HEK293 (cell line): ENCODE results near the gene SMARCD1.
A peak's percentile ranks its signal among the peaks of the same experiment; 100 is the strongest.

ENCODE experiments used
- CTCF ChIA-PET: fragments of 350-600 bp; formaldehyde crosslinking; extraction: SDS; loops from one replicate; lab custom pipeline; 2021; ENCODE audit warnings: antibody characterized with exemption; lab: Yijun Ruan, JAX
- POLR2A ChIA-PET: fragments of 300-600 bp; formaldehyde crosslinking; extraction: SDS; loops from one replicate; lab custom pipeline; 2020; ENCODE audit warnings: antibody characterized with exemption, inconsistent platforms; lab: Yijun Ruan, JAX
- H3K27ac ChIP-seq: fragments of 200-500 bp; sonication (Bioruptor generic); 2 replicates; pipeline ENCODE4 v1.5.1; 2014; ENCODE audit warnings: low read depth, low read length, control low read depth, inconsistent platforms; ENCODE audit errors: extremely low read depth
- H3K36me3 ChIP-seq, 2 experiments: fragments of 200-500 bp in 1 of 2; sonication (Bioruptor generic) in 1 of 2; 1 replicate in 1 of 2; 2 replicates in 1 of 2; pipeline ENCODE4 v1.5.1; 2014 to 2017; ENCODE audit warnings: inconsistent platforms in 2 of 2, low read length in 2 of 2; ENCODE audit not compliant: control insufficient read depth in 2 of 2, insufficient read depth in 1 of 2
- H3K4me1 ChIP-seq: fragments of 200-500 bp; sonication (Bioruptor generic); 2 replicates; pipeline ENCODE4 v1.5.1; 2014; ENCODE audit warnings: mild to moderate bottlenecking, low read length, inconsistent platforms; ENCODE audit not compliant: control insufficient read depth, insufficient read depth
- H3K4me3 ChIP-seq: 2 replicates; pipeline ENCODE4 v1.5.1; 2011; ENCODE audit warnings: low read depth, mild to moderate bottlenecking, control low read depth, low read length, moderate library complexity
- H3K9me3 ChIP-seq: fragments of 200-500 bp; sonication (Bioruptor generic); 2 replicates; pipeline ENCODE4 v1.5.1; 2014; ENCODE audit warnings: low read depth, low read length, inconsistent platforms; ENCODE audit not compliant: control insufficient read depth, insufficient read depth
- KLF9 ChIP-seq: fragments of 450-650 bp; formaldehyde crosslinking; IDR thresholded peaks from 2 replicates; pipeline ENCODE4 v1.5.1; 2016; ENCODE audit warnings: missing biosample characterization, missing genetic modification characterization, low read depth
- OSR2 ChIP-seq: fragments of 450-650 bp; formaldehyde crosslinking; IDR thresholded peaks from 2 replicates; pipeline ENCODE4 v1.5.1; 2016; ENCODE audit warnings: missing biosample characterization, missing genetic modification characterization
- PATZ1 ChIP-seq: fragments of 450-650 bp; formaldehyde crosslinking; IDR thresholded peaks from 2 replicates; pipeline ENCODE4 v1.5.1; 2016; ENCODE audit warnings: missing biosample characterization, missing genetic modification characterization
- PRDM1 ChIP-seq: fragments of 450-650 bp; formaldehyde crosslinking; IDR thresholded peaks from 2 replicates; pipeline ENCODE4; 2016; ENCODE audit warnings: missing biosample characterization, missing genetic modification characterization
- PRDM6 ChIP-seq: fragments of 450-650 bp; formaldehyde crosslinking; IDR thresholded peaks from 2 replicates; pipeline ENCODE4 v1.5.1; 2017; ENCODE audit warnings: missing biosample characterization, missing genetic modification characterization
- SCRT1 ChIP-seq: fragments of 450-650 bp; formaldehyde crosslinking; IDR thresholded peaks from 2 replicates; pipeline ENCODE4 v1.5.1; 2016; ENCODE audit warnings: missing biosample characterization, missing genetic modification characterization, borderline replicate concordance
- TSHZ1 ChIP-seq: fragments of 450-650 bp; formaldehyde crosslinking; IDR thresholded peaks from 2 replicates; pipeline ENCODE4 v1.5.1; 2016; ENCODE audit warnings: missing biosample characterization, missing genetic modification characterization, borderline replicate concordance
- YY2 ChIP-seq: fragments of 450-650 bp; formaldehyde crosslinking; IDR thresholded peaks from 2 replicates; pipeline ENCODE4 v1.5.1; 2016; ENCODE audit warnings: missing biosample characterization, missing genetic modification characterization
- ZBTB11 ChIP-seq: fragments of 450-650 bp; formaldehyde crosslinking; conservative IDR thresholded peaks from 2 replicates; pipeline ENCODE4 v1.5.1; 2016; ENCODE audit warnings: low read depth, missing biosample characterization, missing genetic modification characterization
- ZBTB20 ChIP-seq: fragments of 450-650 bp; formaldehyde crosslinking; IDR thresholded peaks from 2 replicates; pipeline ENCODE4 v1.5.1; 2016; ENCODE audit warnings: missing biosample characterization, missing genetic modification characterization
- ZBTB6 ChIP-seq: fragments of 450-650 bp; formaldehyde crosslinking; IDR thresholded peaks from 2 replicates; pipeline ENCODE4 v1.5.1; 2017; ENCODE audit warnings: missing biosample characterization, missing genetic modification characterization
- ZBTB7A ChIP-seq: fragments of 450-650 bp; formaldehyde crosslinking; IDR thresholded peaks from 2 replicates; pipeline ENCODE4 v1.5.1; 2016; ENCODE audit warnings: low read depth, missing biosample characterization, missing genetic modification characterization
- ZNF211 ChIP-seq: fragments of 450-650 bp; formaldehyde crosslinking; IDR thresholded peaks from 2 replicates; pipeline ENCODE4 v1.5.1; 2016; ENCODE audit warnings: low read depth, missing biosample characterization, missing genetic modification characterization
- ZNF223 ChIP-seq: fragments of 450-650 bp; formaldehyde crosslinking; IDR thresholded peaks from 2 replicates; pipeline ENCODE4 v1.5.1; 2016; ENCODE audit warnings: missing biosample characterization, missing genetic modification characterization
- ZNF366 ChIP-seq: fragments of 450-650 bp; formaldehyde crosslinking; conservative IDR thresholded peaks from 2 replicates; pipeline ENCODE4 v1.5.1; 2016; ENCODE audit warnings: missing biosample characterization, missing genetic modification characterization
- ZNF398 ChIP-seq: fragments of 450-650 bp; formaldehyde crosslinking; IDR thresholded peaks from 2 replicates; pipeline ENCODE4 v1.5.1; 2017; ENCODE audit warnings: missing biosample characterization, missing genetic modification characterization
- ZNF664 ChIP-seq: fragments of 450-650 bp; formaldehyde crosslinking; IDR thresholded peaks from 2 replicates; pipeline ENCODE4 v1.5.1; 2016; ENCODE audit warnings: missing biosample characterization, missing genetic modification characterization
- ZNF747 ChIP-seq: fragments of 450-650 bp; formaldehyde crosslinking; IDR thresholded peaks from 2 replicates; pipeline ENCODE4 v1.5.1; 2016; ENCODE audit warnings: missing biosample characterization, missing genetic modification characterization

The SMARCD1 gene

DNA sequence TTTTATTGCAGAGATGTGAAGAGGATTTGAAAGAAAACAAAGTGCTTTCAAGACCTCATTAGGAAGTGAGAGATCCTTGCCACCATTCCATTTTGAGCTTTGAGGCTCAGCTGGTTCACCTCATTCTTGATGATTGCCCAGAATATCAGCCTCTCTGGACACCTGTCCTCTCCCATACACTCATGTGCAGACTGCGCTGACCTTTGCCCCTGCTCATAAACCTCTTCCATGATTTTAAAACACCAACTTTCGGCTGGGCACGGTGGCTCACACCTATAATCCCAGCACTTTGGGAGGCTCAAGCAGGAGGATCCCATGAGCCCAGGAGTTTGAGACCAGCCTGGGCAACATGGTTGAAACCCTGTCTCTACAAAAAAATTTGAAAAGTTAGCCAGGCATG is 35.8 kb downstream of the SMARCD1 start (continued):
- no peak for TF ChIP-seq ZBTB11 (tag by site-specific recombination)
- TF ChIP-seq TSHZ1: no peak
- no peak for TF ChIP-seq ZNF664 (tag by site-specific recombination)
- no peak for TF ChIP-seq PATZ1
- no peak for TF ChIP-seq ZNF211 (tag by site-specific recombination)
- TF ChIP-seq ZNF366 (tag by site-specific recombination): no peak
- no peak for TF ChIP-seq YY2 (tag by site-specific recombination)

DNA sequence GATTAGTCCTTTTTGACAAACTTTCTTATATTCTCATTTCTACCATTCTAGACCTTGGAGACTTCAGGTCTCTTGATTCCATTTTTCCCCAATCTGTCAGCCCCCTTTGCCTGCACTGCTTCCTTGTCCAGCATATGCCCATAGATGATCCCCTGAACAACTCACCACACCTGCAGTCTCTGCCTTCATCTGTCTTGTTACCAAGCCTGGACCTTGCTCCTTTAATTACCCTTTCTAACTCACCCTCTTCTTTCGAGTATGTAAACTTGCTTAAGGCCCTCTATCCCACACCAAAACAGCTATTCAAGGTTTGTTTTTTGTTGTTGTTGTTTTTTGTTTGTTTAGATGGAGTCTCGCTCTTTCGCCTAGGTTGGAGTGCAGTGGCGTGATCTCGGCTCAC is 36.5 kb downstream of the SMARCD1 start:
- no peaks in the 10 kb centered on the region for H3K9me3 ChIP-seq
- POLR2A ChIA-PET: no interaction called here
- TF ChIP-seq PRDM1 (peak; percentile 52; the same call in 1 of the 2 replicates), OSR2 (tag by site-specific recombination) (no peak), ZBTB7A (tag by site-specific recombination) (no peak)

DNA sequence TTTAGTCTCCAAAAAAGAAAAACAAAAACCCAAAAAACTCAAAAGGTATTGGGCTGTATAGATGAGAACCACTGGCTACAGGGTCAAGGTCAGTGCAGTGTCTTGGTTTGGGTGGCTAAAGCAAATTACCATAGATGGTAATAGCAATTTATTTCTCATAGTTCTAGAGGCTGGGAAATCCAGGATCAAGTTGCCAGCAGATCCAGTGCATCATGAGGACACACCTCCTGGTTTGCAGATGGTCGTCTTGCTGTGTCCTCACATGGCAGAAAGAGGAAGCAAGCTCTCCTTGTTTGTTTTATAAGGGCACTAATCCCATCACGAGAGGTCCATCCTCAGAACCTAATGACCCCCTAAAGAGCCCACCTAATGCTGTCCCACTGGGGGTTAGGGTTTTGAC is 38.1 kb downstream of the SMARCD1 start:
- H3K4me3 ChIP-seq: no peak overlapping the region
- H3K36me3 ChIP-seq: peaks cover 24 to 60% of the 10 kb centered on the region in 2 experiments
- ChIA-PET POLR2A (interaction anchor here (1.2 kb wide), 1 partner anchor 11 kb away, joined by 4 read pairs; the partner anchor contains the start of gene COX14), CTCF (interaction anchor here (1.0 kb wide), 1 partner anchor 9 kb away, joined by 3 read pairs; no protein-coding TSS in a partner anchor)
- H3K4me1 ChIP-seq: no peaks in the 10 kb centered on the region
- no peak overlapping the region for H3K27ac ChIP-seq
- no peaks in the 10 kb centered on the region for H3K9me3 ChIP-seq
- no peak for TF ChIP-seq PRDM6 (tag by site-specific recombination)
- no peak for TF ChIP-seq ZBTB20 (tag by site-specific recombination)
- no peak for TF ChIP-seq SCRT1 (tag by site-specific recombination)
- TF ChIP-seq ZNF223: no peak
- no peak for TF ChIP-seq ZBTB6 (tag by site-specific recombination)
- no peak for TF ChIP-seq ZNF398 (tag by site-specific recombination)
- TF ChIP-seq ZNF747 (tag by site-specific recombination): no peak
- no peak for TF ChIP-seq KLF9 (tag by site-specific recombination)

More for the DNA sequence above, 36.5 kb downstream of the SMARCD1 start:
- H3K4me1 ChIP-seq: no peaks in the 10 kb centered on the region
- CTCF ChIA-PET: interaction anchor here (0.7 to 2.9 kb wide), 2 partner anchors 10 to 21 kb away, joined by 3 to 13 read pairs; partner anchors contain the start of gene COX14
- H3K4me3 ChIP-seq: no peak overlapping the region
- H3K36me3 ChIP-seq: peaks cover 17 to 50% of the 10 kb centered on the region in 2 experiments
- H3K27ac ChIP-seq: no peak overlapping the region
